Measurements from ENCODE around the gene ATAD3C.
"Not testable (repeated sequence)": the region's sequence is repeated elsewhere in the genome, so short reads cannot be mapped to it uniquely, and the experiment has no call there.

Gene ATAD3C

DNA sequence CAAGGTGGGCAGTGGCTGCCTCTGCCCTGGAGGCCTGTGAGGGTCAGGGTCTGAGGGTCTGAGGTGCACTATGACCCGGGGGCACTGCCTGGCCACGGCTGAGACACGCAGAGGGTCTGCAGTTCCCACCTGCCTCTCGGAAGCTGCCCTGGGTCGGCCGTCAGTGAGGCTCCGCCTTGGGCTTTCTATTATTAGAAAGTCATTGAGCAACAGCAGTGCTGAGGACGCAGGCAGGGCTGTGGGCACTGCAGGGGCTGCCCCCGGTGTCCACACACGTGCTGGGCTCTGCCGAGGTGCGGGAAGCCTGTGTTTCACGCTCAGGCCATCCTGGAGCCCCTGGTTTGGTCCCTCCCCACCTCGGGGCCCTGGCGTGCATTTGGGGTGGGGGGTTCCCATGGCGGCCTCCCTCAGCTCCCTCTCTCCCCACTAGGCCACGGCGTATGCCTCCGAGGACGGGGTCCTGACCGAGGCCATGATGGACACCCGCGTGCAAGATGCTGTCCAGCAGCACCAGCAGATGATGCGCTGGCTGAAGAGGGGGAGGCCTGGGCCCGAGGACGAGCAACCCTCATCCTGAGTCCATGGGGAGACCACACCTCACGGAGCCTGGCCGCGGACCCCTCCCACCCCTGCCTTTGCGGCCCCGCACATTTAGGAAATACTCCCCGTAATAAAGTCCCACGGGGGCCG lies 59.4 kb downstream of the ATAD3C start:
- DNase-seq (ENCODE audit: low spot score) = not testable (repeated sequence)

DNA sequence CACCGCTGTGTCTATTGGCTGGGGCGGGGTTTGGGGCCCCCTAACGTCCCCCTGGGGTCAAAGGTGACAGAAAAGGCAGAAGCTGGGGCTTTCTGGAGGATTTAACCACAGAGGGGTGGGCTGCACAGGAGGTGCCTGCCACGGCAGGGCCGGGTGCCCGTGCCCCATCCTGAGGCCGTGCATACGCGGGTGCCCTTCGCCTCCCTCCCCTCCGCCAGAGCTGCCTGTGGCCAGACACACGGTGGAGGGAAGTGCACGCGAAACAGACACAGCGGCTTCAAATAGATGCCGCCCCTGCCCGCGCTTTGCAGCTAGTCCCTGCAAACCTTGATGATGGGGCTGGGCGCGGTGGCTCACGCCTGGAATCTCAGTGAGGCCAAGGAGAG lies 60.0 kb downstream of the ATAD3C start:
- not testable (repeated sequence) for DNase-seq (ENCODE audit: low spot score)

DNA sequence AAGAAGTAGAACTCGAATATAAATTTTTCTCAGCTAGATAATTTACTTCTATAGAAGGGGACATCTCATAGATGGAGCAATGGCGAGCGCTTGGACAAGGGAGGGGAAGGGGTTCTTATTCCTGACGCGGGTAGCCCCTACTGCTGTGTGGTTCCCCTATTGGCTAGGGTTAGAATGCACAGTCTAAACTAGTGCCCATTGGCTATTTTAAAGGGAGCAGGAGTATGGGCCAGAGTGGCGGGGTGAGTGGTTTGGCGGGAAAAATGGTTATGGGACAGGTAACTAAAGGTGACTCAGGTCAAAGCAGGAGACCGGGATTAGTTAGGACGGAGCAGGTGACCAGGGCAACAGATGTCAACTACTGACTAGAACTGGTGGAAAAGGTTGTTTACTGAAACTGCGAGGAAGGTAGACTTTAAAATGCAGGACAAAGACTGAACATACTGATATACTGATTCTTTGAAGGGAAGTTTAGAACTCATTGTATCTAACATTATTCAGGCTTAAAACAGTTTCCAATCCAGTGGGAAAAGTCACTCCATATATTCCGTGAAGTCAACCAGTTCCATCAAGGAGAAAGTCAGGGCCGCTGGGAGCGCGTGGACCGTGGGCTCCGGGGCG lies 61.5 kb downstream of the ATAD3C start:
- no peak for DNase-seq (ENCODE audit: low spot score)

DNA sequence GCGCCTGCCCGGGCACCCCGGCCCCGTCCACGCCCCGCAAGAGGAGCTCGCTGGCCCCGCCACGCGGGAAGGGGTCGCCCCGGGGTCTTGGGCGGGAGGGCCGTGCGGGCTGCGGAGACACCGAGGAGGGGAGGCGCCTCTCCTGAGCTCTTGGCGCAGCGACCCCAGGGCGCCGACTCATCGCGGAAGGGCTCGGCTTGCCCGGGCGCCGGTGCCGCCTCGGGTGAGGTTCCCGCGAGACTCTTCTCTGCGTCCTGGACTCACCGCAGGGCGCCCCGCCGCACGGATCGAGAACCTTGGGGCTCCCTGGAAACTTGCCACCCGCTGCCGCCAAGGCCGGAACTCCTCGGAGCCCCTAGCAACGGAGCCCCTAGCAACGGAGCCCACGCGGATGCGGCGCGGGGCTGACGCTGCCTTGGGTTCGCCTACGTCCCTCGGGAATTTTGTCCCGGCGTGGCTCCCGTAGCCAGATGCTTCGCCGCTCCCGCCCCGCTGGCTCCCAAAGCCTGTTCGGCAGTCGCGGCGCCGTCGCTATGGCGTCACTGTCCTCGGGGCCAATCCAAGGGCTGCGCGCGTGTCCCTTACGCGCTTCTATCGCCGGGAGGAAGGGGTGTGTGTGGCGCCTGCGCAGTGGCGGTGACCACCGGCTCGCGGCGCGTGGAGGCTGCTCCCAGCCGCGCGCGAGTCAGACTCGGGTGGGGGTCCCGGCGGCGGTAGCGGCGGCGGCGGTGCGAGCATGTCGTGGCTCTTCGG lies 62.2 kb downstream of the ATAD3C start, which contains the start of gene ATAD3A:
Gene ATAD3A, plus strand, starts transcription at position 630 of the 753 bp plus-strand sequence. Its CDS starts 107 bp downstream, at position 737.
- DNase-seq (ENCODE audit: low spot score) = peak; percentile 99

DNA sequence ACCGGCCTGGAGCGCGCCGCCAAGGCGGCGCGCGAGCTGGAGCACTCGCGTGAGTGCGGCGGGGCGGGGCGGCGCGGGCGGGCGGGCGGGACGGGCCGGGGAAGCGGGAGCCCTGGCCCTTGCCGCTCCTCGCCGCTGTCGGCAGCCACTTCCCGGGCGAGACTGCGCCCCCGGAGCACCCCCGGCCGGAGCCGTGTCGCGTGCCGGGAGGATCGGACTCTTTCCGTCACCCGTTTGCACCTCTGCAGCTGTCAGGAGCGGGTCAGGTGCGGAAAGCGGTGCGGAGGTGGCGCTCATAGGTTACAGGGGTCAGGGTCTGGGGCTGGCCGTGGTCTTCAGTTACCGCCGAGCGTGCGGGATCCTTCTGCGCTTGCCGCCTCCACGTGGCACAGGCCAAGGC lies 62.9 kb downstream of the ATAD3C start:
- DNase-seq (ENCODE audit: low spot score) = not testable (repeated sequence)

DNA sequence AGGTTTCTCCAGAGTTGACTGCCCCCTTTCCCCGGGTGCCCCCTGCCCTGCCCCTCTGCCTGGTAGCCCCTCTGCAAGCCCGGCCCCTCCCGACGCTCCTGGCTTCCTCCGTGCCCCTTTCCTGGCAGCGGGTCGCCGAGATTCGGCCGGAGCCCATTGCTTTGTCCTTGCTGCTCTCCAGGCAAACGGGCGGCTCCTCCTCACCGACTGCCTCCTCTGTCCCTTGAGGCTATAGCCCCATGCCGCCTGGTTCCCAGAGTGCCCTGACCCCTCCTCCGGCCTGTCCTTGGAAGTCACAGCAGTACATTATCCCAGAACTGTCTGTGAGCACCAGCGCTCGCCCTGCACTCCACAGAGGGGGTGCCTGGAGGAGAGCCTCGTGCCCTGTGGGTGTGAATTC lies 64.2 kb downstream of the ATAD3C start:
- DNase-seq (ENCODE audit: low spot score) = not testable (repeated sequence)

DNA sequence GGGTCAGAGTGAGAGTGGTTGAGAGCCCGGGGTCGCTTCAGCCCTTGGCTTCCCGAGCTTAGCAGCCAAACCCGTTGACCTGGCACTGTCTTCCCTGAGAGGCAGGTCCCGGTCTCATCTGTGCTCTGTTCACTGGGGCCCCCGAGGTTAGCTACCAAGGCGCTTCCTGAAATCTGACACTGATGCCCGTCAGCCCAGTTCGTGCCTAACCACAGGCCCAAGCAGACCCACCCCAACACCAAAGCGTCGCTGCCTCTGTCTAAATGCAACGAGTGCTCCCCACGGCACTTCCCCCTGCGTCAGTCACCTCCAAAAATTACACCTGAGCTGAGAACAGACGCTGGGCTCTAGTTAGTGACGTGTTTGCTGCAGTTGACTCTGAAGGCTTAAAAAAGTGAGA lies 64.9 kb downstream of the ATAD3C start:
- not testable (repeated sequence) for DNase-seq (ENCODE audit: low spot score)

DNA sequence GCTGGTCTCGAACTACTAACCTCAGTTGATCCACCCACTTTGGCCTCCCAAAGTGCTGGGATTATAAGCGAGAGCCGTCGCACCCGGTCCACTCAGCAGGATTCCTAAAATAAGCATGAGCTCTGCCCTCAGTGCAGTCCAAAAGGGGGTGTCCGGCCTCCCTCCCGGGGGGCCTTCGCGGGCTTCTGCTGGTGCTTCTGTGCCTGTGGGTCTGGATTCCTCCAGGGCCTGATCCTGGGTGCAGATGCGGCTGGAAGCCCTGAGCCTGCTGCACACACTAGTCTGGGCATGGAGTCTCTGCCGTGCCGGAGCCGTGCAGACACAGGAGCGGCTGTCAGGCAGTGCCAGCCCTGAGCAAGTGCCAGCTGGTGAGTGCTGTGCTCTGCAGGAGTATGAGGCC lies 67.4 kb downstream of the ATAD3C start:
- DNase-seq (ENCODE audit: low spot score) = not testable (repeated sequence)

DNA sequence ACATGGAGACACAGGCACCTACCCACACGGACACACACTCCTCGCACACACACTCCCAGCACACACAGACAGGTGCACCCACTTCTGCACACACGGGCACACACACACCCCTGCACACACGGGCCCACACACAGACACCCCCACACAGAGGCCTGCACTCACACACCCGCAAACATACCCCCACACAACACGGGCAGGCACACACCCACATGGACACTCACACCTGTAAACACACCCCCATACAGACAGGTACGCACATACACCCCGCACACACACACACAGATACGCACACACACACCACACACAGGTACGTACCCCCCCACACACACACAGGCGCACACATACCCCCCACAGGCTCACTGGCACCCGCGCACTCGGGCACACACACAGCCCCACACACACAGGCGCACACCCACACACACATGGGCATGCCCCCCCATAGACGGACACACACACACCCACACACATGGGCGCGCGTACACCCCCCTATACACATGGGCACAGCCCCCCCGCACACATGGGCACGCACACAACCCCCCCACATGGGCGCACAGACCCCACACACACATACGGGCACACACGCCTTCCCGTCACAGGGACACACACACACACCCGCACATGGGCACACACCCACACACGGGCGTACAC lies 68.6 kb downstream of the ATAD3C start:
- no peak for DNase-seq (ENCODE audit: low spot score)

DNA sequence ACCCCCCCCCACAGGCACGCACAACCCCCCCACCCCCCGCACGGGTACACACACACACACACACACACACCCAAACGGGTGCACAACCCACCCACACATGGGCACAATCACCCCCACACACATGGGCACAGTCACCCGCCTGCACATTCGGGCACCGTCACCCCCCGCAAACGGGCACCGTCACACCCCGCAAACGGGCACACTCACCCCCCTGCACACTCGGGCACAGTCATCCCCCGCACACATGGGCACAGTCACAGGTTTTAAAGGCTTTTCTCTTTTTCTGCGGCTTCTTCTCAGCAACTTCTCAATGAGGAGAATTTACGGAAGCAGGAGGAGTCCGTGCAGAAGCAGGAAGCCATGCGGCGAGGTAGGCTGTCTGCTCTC lies 69.1 kb downstream of the ATAD3C start:
- DNase-seq (ENCODE audit: low spot score) = not testable (repeated sequence)
